ENCODE measurements around the gene FBXL4.

The FBXL4 gene

DNA sequence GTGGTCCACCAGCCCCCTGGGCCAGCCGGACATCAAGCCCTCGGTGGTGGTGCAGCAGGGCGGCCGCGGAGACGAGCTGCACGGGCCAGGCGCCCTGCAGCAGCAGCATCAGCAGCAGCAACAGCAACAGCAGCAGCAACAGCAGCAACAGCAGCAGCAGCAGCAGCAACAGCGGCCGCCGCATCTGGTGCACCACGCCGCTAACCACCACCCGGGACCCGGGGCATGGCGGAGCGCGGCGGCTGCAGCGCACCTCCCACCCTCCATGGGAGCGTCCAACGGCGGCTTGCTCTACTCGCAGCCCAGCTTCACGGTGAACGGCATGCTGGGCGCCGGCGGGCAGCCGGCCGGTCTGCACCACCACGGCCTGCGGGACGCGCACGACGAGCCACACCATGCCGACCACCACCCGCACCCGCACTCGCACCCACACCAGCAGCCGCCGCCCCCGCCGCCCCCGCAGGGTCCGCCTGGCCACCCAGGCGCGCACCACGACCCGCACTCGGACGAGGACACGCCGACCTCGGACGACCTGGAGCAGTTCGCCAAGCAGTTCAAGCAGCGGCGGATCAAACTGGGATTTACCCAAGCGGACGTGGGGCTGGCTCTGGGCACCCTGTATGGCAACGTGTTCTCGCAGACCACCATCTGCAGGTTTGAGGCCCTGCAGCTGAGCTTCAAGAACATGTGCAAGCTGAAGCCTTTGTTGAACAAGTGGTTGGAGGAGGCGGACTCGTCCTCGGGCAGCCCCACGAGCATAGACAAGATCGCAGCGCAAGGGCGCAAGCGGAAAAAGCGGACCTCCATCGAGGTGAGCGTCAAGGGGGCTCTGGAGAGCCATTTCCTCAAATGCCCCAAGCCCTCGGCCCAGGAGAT is 112.4 kb downstream of the FBXL4 start:
- no peaks in the 10 kb centered on the region for H3K79me1 ChIP-seq (replicated peaks; ENCODE audit: low read length, poor library complexity, severe bottlenecking)
- no peak overlapping the region for H2AFZ ChIP-seq (ENCODE audit: low read depth, low read length)
- no peaks in the 10 kb centered on the region for H3K9me3 ChIP-seq (ENCODE audit: control insufficient read depth, low read length)
- no peak overlapping the region for H4K8ac ChIP-seq (ENCODE audit: low read length)
- H3K36me3 ChIP-seq (ENCODE audit: control insufficient read depth in 1 of 2, insufficient read depth in 2 of 2, low read depth in 1 of 2, low read length in 2 of 2): no peaks in the 10 kb centered on the region
- H3K23ac ChIP-seq (ENCODE audit: low read length in 2 of 2): peak overlapping the region in 1 of 2 experiments; percentile 99
- no peak overlapping the region for H3K18ac ChIP-seq (ENCODE audit: low read depth in 1 of 2, low read length in 2 of 2)
- H3K4ac ChIP-seq (ENCODE audit: low read depth in 1 of 2, low read length in 2 of 2): no peak overlapping the region
- no peak overlapping the region for H4K91ac ChIP-seq (ENCODE audit: low read length)
- no peak overlapping the region for H3K9ac ChIP-seq (ENCODE audit: low read length)
- DNase-seq: no peak
- H2BK120ac ChIP-seq (ENCODE audit: low read depth, low read length): no peak overlapping the region
- no peak overlapping the region for H2BK15ac ChIP-seq (ENCODE audit: low read depth, poor library complexity, severe bottlenecking)
- H3K27ac ChIP-seq (ENCODE audit: low read length, poor library complexity, severe bottlenecking): no peak overlapping the region
- H2BK5ac ChIP-seq (ENCODE audit: low read depth, low read length, poor library complexity, severe bottlenecking): no peak overlapping the region
- H3K4me2 ChIP-seq (ENCODE audit: low read length, poor library complexity, severe bottlenecking): peak overlapping the region; percentile 59
- 2% methylated on average over 67 of the region's 76 CpGs for WGBS
- H3K14ac ChIP-seq (ENCODE audit: low read length in 2 of 2): peak overlapping the region in 1 of 2 experiments; percentile 26
- peak overlapping the region in 1 of 2 experiments; percentile 65 for H3K4me3 ChIP-seq (ENCODE audit: insufficient read depth in 1 of 2, low read depth in 1 of 2, low read length in 2 of 2)
- no peak overlapping the region for H2BK12ac ChIP-seq (ENCODE audit: low read length in 2 of 2)
- peaks cover 84% of the 10 kb centered on the region in 2 experiments for H3K27me3 ChIP-seq (ENCODE audit: control insufficient read depth in 1 of 2, insufficient read depth in 1 of 2, low read length in 2 of 2)
- H2AK5ac ChIP-seq (ENCODE audit: low read length, severe bottlenecking): no peak overlapping the region
- peaks cover 46% of the 10 kb centered on the region for H3K4me1 ChIP-seq (ENCODE audit: control insufficient read depth, insufficient read depth, low read depth, low read length)

DNA sequence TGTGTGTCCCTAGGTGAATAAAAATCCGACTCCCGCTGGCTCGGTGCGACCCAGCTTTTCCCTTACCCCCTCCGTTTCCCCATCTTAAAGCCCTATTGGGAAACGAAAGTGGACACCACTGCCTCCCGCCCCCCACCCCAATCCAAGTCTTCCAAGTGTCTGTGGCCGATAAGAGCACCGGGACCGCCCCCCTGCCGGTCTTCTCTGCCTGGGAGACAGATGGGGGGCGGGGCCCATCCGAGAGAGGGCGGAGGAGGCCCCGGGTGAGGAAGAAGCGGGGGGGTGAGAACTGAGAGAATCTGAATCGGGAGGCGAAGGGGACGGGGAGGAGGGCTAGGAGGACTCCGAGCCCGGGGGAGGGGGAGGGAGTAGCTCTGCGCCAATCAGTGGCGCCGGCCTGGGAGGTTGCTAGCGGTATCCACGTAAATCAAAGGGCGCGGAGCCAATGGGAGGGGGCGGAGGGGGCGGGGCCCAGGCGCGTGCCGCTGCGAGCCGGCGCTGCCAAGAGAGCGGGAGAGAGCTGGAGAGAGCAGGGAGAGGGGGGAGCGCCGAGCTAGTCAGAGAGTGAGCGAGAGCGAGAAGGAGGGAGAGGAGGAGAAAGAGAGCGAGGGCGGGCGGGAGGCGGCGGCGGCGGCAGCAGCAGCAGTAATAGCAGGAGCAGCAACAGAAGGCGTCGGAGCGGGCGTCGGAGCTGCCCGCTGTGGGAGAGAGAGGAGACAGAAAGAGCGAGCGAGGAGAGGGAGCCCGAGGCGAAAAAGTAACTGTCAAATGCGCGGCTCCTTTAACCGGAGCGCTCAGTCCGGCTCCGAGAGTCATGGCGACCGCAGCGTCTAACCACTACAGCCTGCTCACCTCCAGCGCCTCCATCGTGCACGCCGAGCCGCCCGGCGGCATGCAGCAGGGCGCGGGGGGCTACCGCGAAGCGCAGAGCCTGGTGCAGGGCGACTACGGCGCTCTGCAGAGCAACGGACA is 113.4 kb downstream of the FBXL4 start, which contains the start of gene POU3F2:
Gene POU3F2 (plus strand): TSS at position 515 of the 972 bp plus-strand sequence. CDS start 300 bp downstream, at position 815.
- Histone ChIP-seq H3K4me3 (ENCODE audit: insufficient read depth in 1 of 2, low read depth in 1 of 2, low read length in 2 of 2) (peak within 1 kb of the TSS; percentile 65 to 75), H3K27me3 (ENCODE audit: control insufficient read depth in 1 of 2, insufficient read depth in 1 of 2, low read length in 2 of 2) (peaks cover 80 to 84% of the 10 kb centered on the region in 2 experiments), H4K91ac (ENCODE audit: low read length) (no peak within 1 kb of the TSS), H3K14ac (ENCODE audit: low read length in 2 of 2) (peak within 1 kb of the TSS; percentile 20 to 26), H2BK15ac (ENCODE audit: low read depth, poor library complexity, severe bottlenecking) (no peak within 1 kb of the TSS), H3K36me3 (ENCODE audit: control insufficient read depth in 1 of 2, insufficient read depth in 2 of 2, low read depth in 1 of 2, low read length in 2 of 2) (no peaks in the 10 kb centered on the region), H2AFZ (ENCODE audit: low read depth, low read length) (peak within 1 kb of the TSS; percentile 67), H3K18ac (ENCODE audit: low read depth in 1 of 2, low read length in 2 of 2) (peak within 1 kb of the TSS in 1 of 2 experiments; percentile 5), H2BK120ac (ENCODE audit: low read depth, low read length) (no peak within 1 kb of the TSS), H3K4me1 (ENCODE audit: control insufficient read depth, insufficient read depth, low read depth, low read length) (peaks cover 46% of the 10 kb centered on the region), H2BK5ac (ENCODE audit: low read depth, low read length, poor library complexity, severe bottlenecking) (no peak within 1 kb of the TSS), H3K27ac (ENCODE audit: low read length, poor library complexity, severe bottlenecking) (no peak within 1 kb of the TSS), H3K4ac (ENCODE audit: low read depth in 1 of 2, low read length in 2 of 2) (no peak within 1 kb of the TSS), H3K23ac (ENCODE audit: low read length in 2 of 2) (peak within 1 kb of the TSS in 1 of 2 experiments; percentile 99), H4K8ac (ENCODE audit: low read length) (no peak within 1 kb of the TSS), H3K4me2 (ENCODE audit: low read length, poor library complexity, severe bottlenecking) (peak within 1 kb of the TSS; percentile 97), H3K9me3 (ENCODE audit: control insufficient read depth, low read length) (no peaks in the 10 kb centered on the region), H3K9ac (ENCODE audit: low read length) (peak within 1 kb of the TSS; percentile 51), H3K79me1 (replicated peaks; ENCODE audit: low read length, poor library complexity, severe bottlenecking) (no peaks in the 10 kb centered on the region), H2BK12ac (ENCODE audit: low read length in 2 of 2) (no peak within 1 kb of the TSS), H2AK5ac (ENCODE audit: low read length, severe bottlenecking) (no peak within 1 kb of the TSS)
- WGBS: 1% methylated on average over 60 of the region's 83 CpGs
- DNase-seq: peak; percentile 83

DNA sequence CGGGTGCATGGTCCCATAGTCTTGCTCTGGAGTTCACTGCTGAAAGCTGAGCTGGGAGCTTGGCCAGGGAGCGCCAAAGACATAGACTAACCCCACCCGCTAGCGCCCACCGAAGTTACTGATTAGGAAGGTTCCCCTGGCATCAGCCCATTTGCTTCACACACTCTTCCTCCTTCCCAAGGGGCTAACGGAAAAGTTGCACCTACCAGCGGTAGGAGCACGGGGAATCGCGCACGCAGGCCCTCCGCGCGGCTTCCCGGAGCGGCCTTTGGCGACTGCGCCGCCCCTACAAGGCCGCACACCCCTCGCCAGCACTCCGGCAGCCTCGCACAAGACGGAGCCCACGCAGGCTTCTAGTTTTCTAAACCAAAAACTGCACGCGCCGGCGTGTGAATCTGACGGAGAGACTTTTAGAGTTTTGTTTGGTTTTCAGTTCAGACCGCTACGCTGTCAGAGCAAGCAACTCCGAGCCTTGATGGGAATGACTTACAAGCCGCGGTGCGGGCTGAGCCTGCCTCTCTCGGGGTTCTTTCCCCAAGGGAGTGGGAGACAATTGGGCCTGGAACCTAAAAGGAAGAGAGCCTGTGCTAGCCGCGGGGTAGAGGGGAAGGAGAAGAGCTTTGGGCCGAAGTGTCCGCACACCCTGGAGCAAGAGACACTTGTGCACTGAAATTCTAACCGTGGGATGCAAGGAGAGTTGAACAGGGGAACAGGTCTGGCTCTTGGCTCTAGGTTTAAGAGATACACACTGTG is 114.3 kb downstream of the FBXL4 start:
- peak overlapping the region; percentile 51 for H3K9ac ChIP-seq (ENCODE audit: low read length)
- no peak overlapping the region for H4K91ac ChIP-seq (ENCODE audit: low read length)
- H2BK5ac ChIP-seq (ENCODE audit: low read depth, low read length, poor library complexity, severe bottlenecking): no peak overlapping the region
- no peaks in the 10 kb centered on the region for H3K36me3 ChIP-seq (ENCODE audit: control insufficient read depth in 1 of 2, insufficient read depth in 2 of 2, low read depth in 1 of 2, low read length in 2 of 2)
- H3K9me3 ChIP-seq (ENCODE audit: control insufficient read depth, low read length): no peaks in the 10 kb centered on the region
- no peak overlapping the region for H3K4ac ChIP-seq (ENCODE audit: low read depth in 1 of 2, low read length in 2 of 2)
- no peak overlapping the region for H2BK12ac ChIP-seq (ENCODE audit: low read length in 2 of 2)
- WGBS: 1% methylated on average over 41 of the region's 42 CpGs
- H3K23ac ChIP-seq (ENCODE audit: low read length in 2 of 2): no peak overlapping the region
- peaks cover 82 to 84% of the 10 kb centered on the region in 2 experiments for H3K27me3 ChIP-seq (ENCODE audit: control insufficient read depth in 1 of 2, insufficient read depth in 1 of 2, low read length in 2 of 2)
- no peak overlapping the region for H2AK5ac ChIP-seq (ENCODE audit: low read length, severe bottlenecking)
- DNase-seq: peak; percentile 52
- peaks cover 46% of the 10 kb centered on the region for H3K4me1 ChIP-seq (ENCODE audit: control insufficient read depth, insufficient read depth, low read depth, low read length)
- no peaks in the 10 kb centered on the region for H3K79me1 ChIP-seq (replicated peaks; ENCODE audit: low read length, poor library complexity, severe bottlenecking)
- H2BK120ac ChIP-seq (ENCODE audit: low read depth, low read length): no peak overlapping the region
- no peak overlapping the region for H2AFZ ChIP-seq (ENCODE audit: low read depth, low read length)
- peak overlapping the region; percentile 97 for H3K4me2 ChIP-seq (ENCODE audit: low read length, poor library complexity, severe bottlenecking)
- H3K14ac ChIP-seq (ENCODE audit: low read length in 2 of 2): peak overlapping the region in 1 of 2 experiments; percentile 20
- H3K27ac ChIP-seq (ENCODE audit: low read length, poor library complexity, severe bottlenecking): no peak overlapping the region
- H2BK15ac ChIP-seq (ENCODE audit: low read depth, poor library complexity, severe bottlenecking): no peak overlapping the region
- peak overlapping the region; percentile 37 to 75 for H3K4me3 ChIP-seq (ENCODE audit: insufficient read depth in 1 of 2, low read depth in 1 of 2, low read length in 2 of 2)
- H4K8ac ChIP-seq (ENCODE audit: low read length): no peak overlapping the region
- H3K18ac ChIP-seq (ENCODE audit: low read depth in 1 of 2, low read length in 2 of 2): no peak overlapping the region
